GM18505 (cell line): ENCODE results near the gene BABAM2.

Source experiments
- ATAC-seq: cut with Tn5 transposase; IDR thresholded peaks from one replicate; pipeline ENCODE4 v1.9.1; 2021; ENCODE audit not compliant: unreplicated experiment
- POLR2A ChIP-seq: IDR thresholded peaks from 4 replicates; pipeline ENCODE4 v1.6.1; 2011; ENCODE audit warnings: borderline replicate concordance; ENCODE audit not compliant: insufficient read depth, insufficient read length; ENCODE audit errors: extremely low read depth

Gene BABAM2

GRCh38 chr2:28058791-28059190, 168.3 kb downstream of the BABAM2 start:
- no peak for TF ChIP-seq POLR2A
- no peak for ATAC-seq

GRCh38 chr2:28062867-28063266, 172.3 kb downstream of the BABAM2 start:
- ATAC-seq, result no peak
- TF ChIP-seq POLR2A, result no peak

- TF ChIP-seq POLR2A, result no peak
- no peak for ATAC-seq
These were observed 173.0 kb downstream of the BABAM2 start for GRCh38 chr2:28063492-28063962.

- ATAC-seq, result no peak
- TF ChIP-seq POLR2A, result no peak
These were observed 177.1 kb downstream of the BABAM2 start for GRCh38 chr2:28067602-28068001.

DNA sequence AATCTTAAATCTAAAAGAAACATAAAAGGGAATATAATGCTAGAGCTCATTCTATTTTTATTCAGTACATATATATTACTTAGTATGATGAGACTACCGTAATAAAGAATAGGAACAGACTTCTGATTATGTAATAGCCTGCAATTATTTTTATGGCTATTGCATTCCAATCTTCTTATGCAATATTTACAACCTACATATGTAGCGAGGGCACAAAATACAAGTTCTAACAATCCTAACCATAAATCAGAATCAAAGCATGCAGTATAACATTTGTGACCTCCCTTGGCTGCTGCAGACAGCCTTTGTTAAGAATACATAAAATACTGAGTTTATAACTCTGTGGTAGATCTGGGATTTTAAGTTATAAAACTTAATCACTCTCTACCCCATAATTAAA, 177.6 kb downstream of the BABAM2 start:
- no peak for ATAC-seq
- no peak for TF ChIP-seq POLR2A

- no peak for TF ChIP-seq POLR2A
- no peak for ATAC-seq
These were observed 178.0 kb downstream of the BABAM2 start for GRCh38 chr2:28068527-28068926.

DNA sequence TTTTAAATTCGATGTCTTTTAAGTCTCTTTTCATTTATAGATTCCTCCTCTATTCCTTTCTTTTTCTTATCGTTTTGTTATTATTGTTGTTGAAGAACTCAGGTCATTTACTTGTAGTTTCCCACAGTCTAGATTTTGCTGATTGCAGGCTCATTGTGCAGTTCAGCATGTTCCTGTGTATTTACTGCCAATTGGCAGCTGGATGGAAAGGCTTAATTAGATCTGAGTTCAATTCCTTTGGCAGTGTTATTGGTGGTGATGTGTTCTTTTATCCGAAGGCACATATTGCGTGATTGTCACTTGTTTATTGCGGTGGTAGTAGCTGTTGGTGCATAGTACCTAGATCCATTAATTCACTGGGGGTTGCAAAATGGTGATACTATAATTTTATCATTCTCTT, 180.7 kb downstream of the BABAM2 start:
- no peak for TF ChIP-seq POLR2A
- ATAC-seq, result no peak

DNA sequence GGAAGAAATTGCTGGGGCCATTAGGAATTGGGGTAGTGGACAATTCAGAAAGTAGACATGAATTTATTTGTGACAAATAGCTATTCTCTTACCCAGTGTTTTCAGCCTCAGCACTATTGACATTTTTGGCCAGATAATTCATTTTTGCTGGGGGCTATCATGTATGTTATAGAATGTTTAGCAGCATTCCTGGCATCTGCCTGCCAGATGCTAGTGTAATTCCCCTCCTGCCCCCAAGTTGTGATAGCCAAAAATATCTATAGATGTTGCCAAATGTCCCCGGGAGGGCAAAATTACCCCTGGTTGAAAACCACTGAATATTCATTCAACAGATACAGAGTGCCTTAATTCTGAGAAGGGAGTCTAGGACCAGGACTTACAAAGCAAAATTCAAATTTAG, 183.6 kb downstream of the BABAM2 start:
- no peak for ATAC-seq
- TF ChIP-seq POLR2A, result no peak

DNA sequence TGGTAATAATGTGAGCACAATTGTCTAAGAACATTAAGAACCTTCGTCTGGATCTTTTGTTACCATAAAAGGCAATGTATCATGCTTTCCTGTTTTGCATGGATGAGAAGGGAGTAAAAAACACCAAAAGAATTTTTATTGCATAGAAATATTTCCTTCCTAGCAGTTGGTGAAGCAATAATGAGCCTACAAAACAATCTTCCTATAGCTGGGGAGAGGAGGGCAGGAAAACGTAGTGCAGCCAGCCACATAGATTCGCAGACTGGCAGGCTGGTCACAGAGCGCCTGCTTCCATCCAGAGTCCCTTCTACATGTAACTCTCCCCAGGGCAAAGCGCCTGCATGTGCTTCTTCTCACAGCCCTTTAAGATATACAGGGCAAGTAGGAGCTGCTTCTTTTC, 190.4 kb downstream of the BABAM2 start:
- no peak for ATAC-seq
- no peak for TF ChIP-seq POLR2A

DNA sequence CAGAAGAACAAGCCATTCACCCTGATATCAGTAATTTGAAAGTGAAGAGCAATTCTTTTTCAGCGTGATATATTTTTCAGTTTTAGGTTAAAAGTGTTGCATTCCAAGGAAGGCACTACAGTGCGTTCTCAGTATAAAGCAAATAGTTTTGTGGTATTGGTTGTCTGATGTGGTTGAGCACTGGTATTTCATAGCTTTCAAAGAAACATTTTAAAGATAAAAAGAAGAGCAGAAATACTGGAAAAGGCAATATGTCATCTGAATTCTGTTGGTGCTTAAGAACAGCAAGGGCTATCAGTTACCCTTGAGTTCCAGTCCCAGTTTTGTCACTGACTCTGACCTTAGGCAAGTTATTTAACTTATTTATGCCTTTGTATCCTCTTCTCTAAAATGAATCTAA, 191.6 kb downstream of the BABAM2 start:
- ATAC-seq, result no peak

DNA sequence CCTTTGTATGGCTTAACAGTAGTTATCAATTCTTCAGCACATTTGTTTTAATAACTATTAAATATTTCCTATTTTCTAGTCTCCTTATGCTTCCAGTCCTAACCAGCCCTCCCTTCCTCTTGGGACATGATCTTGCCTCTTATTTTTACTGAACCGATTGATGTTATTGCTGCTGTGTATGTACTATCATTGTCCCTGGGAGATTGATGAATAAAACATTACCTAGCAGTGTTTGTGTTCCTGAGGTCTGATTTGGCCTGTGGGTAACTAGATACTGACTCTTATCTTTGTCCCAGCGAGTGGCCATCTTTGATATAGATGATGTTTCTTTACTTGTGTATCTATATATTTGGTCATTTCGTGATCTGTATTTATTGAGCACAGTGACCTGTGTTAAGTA, 192.9 kb downstream of the BABAM2 start:
- TF ChIP-seq POLR2A, result no peak
- no peak for ATAC-seq

More for the DNA sequence above, 191.6 kb downstream of the BABAM2 start:
- no peak for TF ChIP-seq POLR2A

DNA sequence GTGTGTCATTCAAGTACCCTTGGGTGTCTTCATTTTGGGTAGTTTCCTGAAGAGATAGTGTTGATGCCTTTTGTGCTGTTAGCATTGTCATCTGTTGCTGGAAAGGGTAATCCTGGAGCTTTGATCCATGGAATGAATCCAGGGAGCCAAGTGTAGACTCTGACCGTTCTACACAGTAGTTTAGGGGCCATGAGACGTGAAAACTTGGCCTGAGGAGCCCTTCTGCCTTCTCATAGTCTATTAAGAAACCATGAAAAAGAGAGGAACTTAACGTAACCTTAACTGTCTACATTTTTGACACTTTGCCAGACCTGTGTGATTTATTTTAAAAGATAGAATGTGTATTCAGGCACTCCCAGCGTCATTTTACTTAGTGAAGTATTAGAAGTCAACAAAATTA, 194.0 kb downstream of the BABAM2 start:
- ATAC-seq, result no peak
- no peak for TF ChIP-seq POLR2A

GRCh38 chr2:28085201-28085600, 194.7 kb downstream of the BABAM2 start:
- ATAC-seq, result no peak

DNA sequence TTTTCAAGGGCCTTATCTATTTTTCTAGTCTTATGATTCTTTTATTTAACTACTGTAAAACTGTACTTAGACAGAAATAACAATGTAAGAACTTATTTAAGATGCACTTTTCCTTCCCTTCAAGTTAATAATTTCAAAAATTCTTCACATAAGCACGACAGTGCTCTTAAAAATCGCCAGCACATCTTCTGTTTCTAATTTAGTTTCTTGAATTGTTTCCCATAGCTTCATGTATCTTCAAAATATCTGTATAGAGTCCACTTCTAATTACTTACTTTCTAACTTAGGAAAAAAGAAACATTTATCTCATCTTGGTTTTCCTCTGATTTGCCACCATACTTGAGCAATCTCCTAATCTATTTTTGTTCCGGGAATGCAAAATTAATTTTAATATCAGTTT, 196.1 kb downstream of the BABAM2 start:
- ATAC-seq, result no peak
- no peak for TF ChIP-seq POLR2A

More at GRCh38 chr2:28085201-28085600, 194.7 kb downstream of the BABAM2 start:
- TF ChIP-seq POLR2A, result no peak

DNA sequence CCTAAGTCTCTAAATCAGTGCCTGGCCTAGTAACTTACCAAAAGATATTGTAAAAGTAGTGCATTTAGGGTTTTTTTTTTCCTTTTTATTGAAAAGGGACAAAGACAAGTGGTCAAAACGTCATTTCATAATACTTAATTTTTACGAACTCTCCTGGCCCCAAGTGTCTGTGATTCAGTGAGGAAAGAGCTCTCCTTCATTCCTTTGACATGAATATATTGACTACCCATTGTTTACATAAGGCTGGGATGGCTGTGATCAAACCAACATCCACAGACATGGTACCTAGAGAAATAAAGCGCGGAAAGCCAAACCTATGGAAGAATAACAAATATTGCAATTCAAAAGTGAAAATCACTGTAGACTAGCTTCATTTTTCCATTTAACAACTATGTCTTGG, 198.4 kb downstream of the BABAM2 start:
- no peak for TF ChIP-seq POLR2A
- no peak for ATAC-seq
